Measurements from ENCODE around the gene JDP2. TPM values are rescaled to one million over a fixed set of nuclear protein-coding genes. Genes with fewer than 3 reads are reported as not detected.

The JDP2 gene
- total RNA-seq, 2 donors from 2014 or later, result 15.7 to 23.1 TPM

DNA sequence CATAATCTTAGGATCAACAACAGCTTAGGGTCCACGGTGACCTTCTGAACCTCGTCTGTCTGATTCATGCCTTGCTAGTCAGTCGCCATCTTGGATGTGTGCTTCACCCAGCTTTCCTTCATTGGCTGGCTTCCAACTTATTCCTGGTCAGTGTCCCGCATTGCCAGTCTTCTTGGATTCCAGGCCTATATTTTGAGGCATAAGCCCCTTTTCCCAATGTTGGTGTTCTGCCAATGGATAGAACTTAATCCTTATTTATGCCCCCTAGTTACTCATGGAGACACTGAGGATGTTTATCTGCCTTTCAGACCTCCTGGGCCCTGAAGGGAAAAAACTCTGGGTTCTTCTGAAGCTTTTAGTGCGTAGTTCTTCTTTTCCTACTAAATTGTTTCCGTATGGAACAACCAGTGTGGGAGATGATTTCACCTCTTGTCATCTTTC, 5.8 kb downstream of the JDP2 start:
- H3K27ac Mint-ChIP-seq, result no peak overlapping the region
- H3K9me3 ChIP-seq (ENCODE audit: control insufficient read depth, low read length), result no peaks in the 10 kb centered on the region
- H3K4me1 Mint-ChIP-seq, result peaks cover 25% of the 10 kb centered on the region
- 95 to 97% methylated on average over 6 of the region's 6 CpGs for WGBS, 2 experiments (ENCODE audit: insufficient coverage in 1 of 2, insufficient read length in 1 of 2)
- no peak overlapping the region for H3K4me3 Mint-ChIP-seq
- H3K36me3 ChIP-seq (ENCODE audit: control insufficient read depth, insufficient read depth, low read length), result peaks cover 36% of the 10 kb centered on the region
- H3K36me3 Mint-ChIP-seq (ENCODE audit: low read depth), result peaks cover 20% of the 10 kb centered on the region
- no peaks in the 10 kb centered on the region for H3K4me1 ChIP-seq (ENCODE audit: control insufficient read depth, insufficient read depth, low read length)
- H3K9ac ChIP-seq (ENCODE audit: extremely low read depth, low read length, poor library complexity, severe bottlenecking), result no peak overlapping the region
- H3K27me3 ChIP-seq (ENCODE audit: control insufficient read depth, insufficient read depth, low read length, poor library complexity, severe bottlenecking), result no peaks in the 10 kb centered on the region
- TF ChIP-seq, protein P1, sequence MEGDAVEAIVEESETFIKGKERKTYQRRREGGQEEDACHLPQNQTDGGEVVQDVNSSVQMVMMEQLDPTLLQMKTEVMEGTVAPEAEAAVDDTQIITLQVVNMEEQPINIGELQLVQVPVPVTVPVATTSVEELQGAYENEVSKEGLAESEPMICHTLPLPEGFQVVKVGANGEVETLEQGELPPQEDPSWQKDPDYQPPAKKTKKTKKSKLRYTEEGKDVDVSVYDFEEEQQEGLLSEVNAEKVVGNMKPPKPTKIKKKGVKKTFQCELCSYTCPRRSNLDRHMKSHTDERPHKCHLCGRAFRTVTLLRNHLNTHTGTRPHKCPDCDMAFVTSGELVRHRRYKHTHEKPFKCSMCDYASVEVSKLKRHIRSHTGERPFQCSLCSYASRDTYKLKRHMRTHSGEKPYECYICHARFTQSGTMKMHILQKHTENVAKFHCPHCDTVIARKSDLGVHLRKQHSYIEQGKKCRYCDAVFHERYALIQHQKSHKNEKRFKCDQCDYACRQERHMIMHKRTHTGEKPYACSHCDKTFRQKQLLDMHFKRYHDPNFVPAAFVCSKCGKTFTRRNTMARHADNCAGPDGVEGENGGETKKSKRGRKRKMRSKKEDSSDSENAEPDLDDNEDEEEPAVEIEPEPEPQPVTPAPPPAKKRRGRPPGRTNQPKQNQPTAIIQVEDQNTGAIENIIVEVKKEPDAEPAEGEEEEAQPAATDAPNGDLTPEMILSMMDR (conservative IDR thresholded peaks at IDR 0.05), result no peak
- no peaks in the 10 kb centered on the region for H3K9me3 Mint-ChIP-seq
- H3K27ac ChIP-seq (ENCODE audit: low read depth, low read length), result no peak overlapping the region
- H3K27me3 Mint-ChIP-seq (ENCODE audit: insufficient read depth), result peaks cover 6% of the 10 kb centered on the region
- DNase-seq, result no peak
- no peak overlapping the region for H3K4me3 ChIP-seq (ENCODE audit: low read length)

DNA sequence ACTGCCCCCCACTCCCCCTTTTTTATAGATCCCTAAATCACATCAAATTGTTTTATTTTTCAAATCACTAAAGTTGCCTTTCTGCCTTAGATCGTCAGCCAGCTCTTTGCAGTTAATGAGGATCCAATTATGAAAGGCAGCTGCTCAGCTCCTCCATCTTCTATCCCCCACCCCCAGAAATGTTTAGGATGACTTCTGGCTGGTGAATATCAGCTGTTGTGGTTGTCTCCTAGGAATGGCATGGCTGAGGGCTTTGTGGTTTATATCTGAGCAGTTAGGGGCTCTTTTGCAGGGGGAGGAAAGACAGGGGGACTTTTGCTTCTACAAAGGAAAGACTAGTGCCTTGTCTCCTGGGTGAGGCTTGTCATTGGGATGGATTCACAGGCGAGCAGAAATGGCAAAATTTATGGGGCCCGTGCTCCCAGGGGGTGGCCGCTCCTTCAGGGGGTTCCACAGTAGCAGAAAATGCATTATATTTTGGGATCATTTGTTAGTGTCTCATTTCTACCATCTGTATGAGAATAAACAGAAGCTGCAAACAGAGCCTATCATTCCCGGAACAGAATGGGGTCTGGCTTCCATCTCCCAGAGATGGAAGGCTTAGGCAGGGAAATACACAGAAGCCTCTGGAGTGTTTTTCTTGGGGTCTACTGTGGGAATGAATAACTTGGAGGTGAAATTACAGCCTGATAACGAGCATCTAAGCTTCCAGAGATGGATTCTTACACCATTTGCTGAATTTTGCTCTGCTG, 6.5 kb downstream of the JDP2 start:
- Histone ChIP-seq H3K27ac (ENCODE audit: low read depth, low read length) (no peak overlapping the region), H3K9ac (ENCODE audit: extremely low read depth, low read length, poor library complexity, severe bottlenecking) (no peak overlapping the region), H3K9me3 (ENCODE audit: control insufficient read depth, low read length) (no peaks in the 10 kb centered on the region), H3K36me3 (ENCODE audit: control insufficient read depth, insufficient read depth, low read length) (peaks cover 36% of the 10 kb centered on the region), H3K4me1 (ENCODE audit: control insufficient read depth, insufficient read depth, low read length) (no peaks in the 10 kb centered on the region), H3K4me3 (ENCODE audit: low read length) (no peak overlapping the region), H3K27me3 (ENCODE audit: control insufficient read depth, insufficient read depth, low read length, poor library complexity, severe bottlenecking) (no peaks in the 10 kb centered on the region)
- Mint-ChIP-seq H3K9me3 (no peaks in the 10 kb centered on the region), H3K36me3 (ENCODE audit: low read depth) (peaks cover 22% of the 10 kb centered on the region), H3K4me1 (peaks cover 20% of the 10 kb centered on the region), H3K27me3 (ENCODE audit: insufficient read depth) (no peaks in the 10 kb centered on the region), H3K4me3 (no peak overlapping the region), H3K27ac (no peak overlapping the region)
- no peak for DNase-seq
- TF ChIP-seq, protein P1 (conservative IDR thresholded peaks at IDR 0.05), result no peak
- 93 to 100% methylated on average over 1 to 6 of the region's 6 CpGs for WGBS, 2 experiments (ENCODE audit: insufficient coverage in 1 of 2, insufficient read length in 1 of 2)

DNA sequence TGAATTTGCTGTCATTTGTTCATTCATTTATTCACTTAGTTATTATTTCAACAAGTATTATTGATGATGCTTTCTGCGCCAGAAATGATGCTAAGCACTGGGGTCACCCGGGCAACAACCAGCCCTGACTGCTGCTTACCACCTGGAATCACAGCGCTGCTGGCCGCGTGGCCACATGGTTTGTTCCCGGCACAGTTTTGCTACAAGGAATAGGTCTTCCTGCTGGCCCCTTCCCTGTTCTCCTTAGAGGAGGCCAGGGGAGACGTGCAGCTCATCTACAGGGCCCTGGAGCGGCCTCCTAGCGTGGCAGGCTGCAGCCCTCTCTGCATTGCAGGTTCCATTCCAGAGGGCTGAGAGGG, 7.0 kb downstream of the JDP2 start:
- no peak for DNase-seq
- peaks cover 14% of the 10 kb centered on the region for H3K4me1 Mint-ChIP-seq
- H3K27ac ChIP-seq (ENCODE audit: low read depth, low read length), result no peak overlapping the region
- H3K36me3 Mint-ChIP-seq (ENCODE audit: low read depth), result peaks cover 24% of the 10 kb centered on the region
- no peak overlapping the region for H3K4me3 Mint-ChIP-seq
- H3K4me1 ChIP-seq (ENCODE audit: control insufficient read depth, insufficient read depth, low read length), result no peaks in the 10 kb centered on the region
- H3K27me3 Mint-ChIP-seq (ENCODE audit: insufficient read depth), result no peaks in the 10 kb centered on the region
- TF ChIP-seq, protein P1 (conservative IDR thresholded peaks at IDR 0.05), result no peak
- peaks cover 41% of the 10 kb centered on the region for H3K36me3 ChIP-seq (ENCODE audit: control insufficient read depth, insufficient read depth, low read length)
- H3K9me3 ChIP-seq (ENCODE audit: control insufficient read depth, low read length), result no peaks in the 10 kb centered on the region
- no peak overlapping the region for H3K9ac ChIP-seq (ENCODE audit: extremely low read depth, low read length, poor library complexity, severe bottlenecking)
- no peak overlapping the region for H3K27ac Mint-ChIP-seq
- H3K9me3 Mint-ChIP-seq, result no peaks in the 10 kb centered on the region
- 96 to 98% methylated on average over 7 to 9 of the region's 9 CpGs for WGBS, 2 experiments (ENCODE audit: insufficient coverage in 1 of 2, insufficient read length in 1 of 2)
- H3K4me3 ChIP-seq (ENCODE audit: low read length), result no peak overlapping the region
- H3K27me3 ChIP-seq (ENCODE audit: control insufficient read depth, insufficient read depth, low read length, poor library complexity, severe bottlenecking), result no peaks in the 10 kb centered on the region

Data from endodermal cell (in vitro differentiated cells).